Activated CD8-positive, alpha-beta memory T cell treated with anti-CD3 and anti-CD28 coated beads for 48 hours (primary cell): ENCODE measurements around the gene SCIN.
"Not testable (repeated sequence)": the region's sequence is repeated elsewhere in the genome, so short reads cannot be mapped to it uniquely, and the experiment has no call there.

Experiments used
- DNase-seq, 3 experiments: peaks; one replicate each; pipeline ENCODE4 v3.0.0-alpha.2; 2020; ENCODE audit warnings: low read depth in 2 of 3, low spot score in 2 of 3

SCIN gene

GRCh38 chr7:12570534-12571461, at the start of gene SCIN:
Gene SCIN, plus strand, starts transcription at chr7:12570720. Its CDS starts 67 bp downstream, at chr7:12570787.
- peak in 1 of 3 experiments; percentile 3 for DNase-seq

- DNase-seq: no peak
Observed at GRCh38 chr7:12524794-12525386, 45.6 kb upstream of the SCIN start.

DNA sequence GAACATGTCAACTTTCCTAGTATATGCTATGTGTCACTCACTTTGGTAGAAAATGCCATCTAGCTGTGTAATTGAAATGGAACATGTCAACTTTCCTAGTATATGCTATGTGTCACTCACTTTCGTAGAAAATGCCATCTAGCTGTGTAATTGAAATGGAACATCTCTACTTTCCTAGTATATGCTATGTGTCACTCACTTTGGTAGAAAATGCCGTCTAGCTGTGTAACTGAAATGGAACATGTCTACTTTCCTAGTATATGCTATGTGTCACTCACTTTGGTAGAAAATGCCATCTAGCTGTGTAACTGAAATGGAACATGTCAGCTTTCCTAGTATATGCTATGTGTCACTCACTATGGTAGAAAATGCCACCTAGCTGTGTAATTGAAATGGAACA, 43.8 kb upstream of the SCIN start:
- not testable (repeated sequence) for DNase-seq

DNA sequence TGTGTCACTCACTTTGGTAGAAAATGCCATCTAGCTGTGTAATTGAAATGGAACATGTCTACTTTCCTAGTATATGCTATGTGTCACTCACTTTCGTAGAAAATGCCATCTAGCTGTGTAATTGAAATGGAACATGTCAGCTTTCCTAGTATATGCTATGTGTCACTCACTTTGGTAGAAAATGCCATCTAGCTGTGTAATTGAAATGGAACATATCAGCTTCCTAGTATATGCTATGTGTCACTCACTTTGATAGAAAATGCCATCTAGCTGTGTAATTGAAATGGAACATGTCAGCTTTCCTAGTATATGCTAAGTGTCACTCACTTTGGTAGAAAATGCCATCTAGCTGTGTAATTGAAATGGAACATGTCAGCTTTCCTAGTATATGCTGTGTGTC, 42.9 kb upstream of the SCIN start:
- not testable (repeated sequence) for DNase-seq

DNA sequence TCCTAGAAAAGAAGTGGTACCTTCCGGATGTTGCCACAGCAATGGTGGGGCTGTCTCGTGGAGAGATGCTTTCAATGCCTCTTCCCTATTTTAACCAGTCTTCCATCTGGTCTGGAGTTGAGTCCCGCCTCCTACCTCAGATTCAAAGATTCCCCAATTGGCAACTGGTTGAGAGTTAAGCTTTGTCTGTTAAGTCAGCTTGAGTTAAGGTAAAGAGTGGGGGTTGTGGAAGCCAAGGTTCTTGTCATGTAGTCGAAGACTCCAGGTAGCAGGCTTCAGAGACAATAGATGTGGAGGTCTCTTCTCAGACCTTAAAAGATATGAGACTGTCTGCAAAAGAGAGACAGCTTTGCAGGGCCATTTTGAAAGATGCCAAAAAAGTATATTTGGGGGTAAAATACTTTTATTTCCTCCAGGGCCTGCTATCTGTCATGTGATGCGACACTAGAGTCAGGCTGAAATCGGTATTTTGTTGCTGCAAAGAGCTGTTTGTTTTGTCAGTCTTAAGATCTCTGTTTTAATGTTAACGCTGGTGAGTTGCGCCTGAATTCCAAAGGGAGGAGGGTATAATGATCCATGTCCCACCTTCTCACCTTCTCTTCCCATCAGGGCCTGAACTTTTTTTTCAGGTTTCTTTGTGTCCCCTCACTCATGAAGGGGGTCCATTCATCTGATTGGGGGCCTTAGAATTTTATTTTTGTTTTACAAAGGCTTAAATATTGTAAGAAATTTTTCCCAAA, 40.4 kb upstream of the SCIN start:
- DNase-seq: no peak

DNA sequence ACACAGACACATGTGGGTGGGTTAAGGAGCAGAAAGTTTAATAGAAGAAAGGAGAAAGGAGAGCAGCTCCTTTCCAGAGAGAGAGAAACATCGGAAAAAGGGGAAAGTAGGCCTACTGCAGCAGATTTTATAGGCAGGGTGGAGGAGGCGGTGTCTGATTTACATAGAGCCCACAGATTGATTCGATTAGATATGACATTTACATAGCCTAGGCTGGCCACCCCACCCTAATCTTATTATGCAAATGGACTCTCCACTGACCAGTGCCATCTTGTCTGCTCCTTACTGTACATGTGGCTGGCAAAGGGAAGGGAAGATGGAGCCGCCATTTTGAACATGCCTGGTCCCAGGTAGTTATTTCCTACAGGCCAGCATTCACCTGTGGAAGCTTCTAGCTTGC, 38.7 kb upstream of the SCIN start:
- no peak for DNase-seq

GRCh38 chr7:12534046-12534445, 36.5 kb upstream of the SCIN start:
- no peak for DNase-seq

GRCh38 chr7:12539681-12540080, 30.8 kb upstream of the SCIN start:
- DNase-seq: no peak

DNA sequence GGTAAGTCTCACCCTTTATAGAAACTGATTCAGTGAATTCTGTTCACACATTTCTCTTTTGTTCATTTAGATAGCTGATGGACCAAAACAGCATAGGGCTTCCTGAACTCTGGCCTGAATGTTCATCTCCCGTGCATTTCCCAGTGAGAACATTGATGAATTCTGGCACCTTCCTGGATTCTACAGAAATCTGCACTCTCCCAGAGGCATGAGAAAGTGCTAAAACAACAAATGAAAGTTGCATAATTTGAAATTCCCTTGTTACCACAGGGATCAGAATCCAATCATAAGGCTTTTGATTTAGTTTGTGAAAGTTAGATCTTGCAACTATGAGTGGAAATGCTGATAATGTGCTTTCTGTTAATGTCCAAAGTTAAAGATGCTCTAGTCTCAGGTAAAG, 29.7 kb upstream of the SCIN start:
- no peak for DNase-seq

GRCh38 chr7:12543586-12543985, 26.9 kb upstream of the SCIN start:
- DNase-seq: no peak

GRCh38 chr7:12549106-12549505, 21.4 kb upstream of the SCIN start:
- DNase-seq: no peak

GRCh38 chr7:12550956-12551355, 19.6 kb upstream of the SCIN start:
- no peak for DNase-seq

DNA sequence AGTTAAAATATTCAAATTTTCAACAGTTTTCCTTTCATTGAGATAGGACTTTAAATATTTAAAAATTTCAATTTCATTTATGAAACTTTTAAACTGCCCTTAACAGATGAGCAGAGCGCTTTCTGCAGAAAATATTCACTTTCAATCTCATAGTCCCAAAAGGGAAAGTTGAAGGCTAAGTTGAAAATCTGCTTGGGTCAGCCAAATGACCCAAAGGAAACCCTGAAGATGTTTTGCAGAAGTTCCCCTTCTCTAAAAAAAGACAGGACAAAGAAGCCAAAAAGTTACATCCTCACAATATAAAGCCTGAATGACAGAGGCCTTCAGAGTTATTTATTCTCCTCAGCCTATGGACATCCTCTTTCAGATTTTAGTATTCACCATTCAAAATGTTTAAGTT, 17.6 kb upstream of the SCIN start:
- DNase-seq: no peak

DNA sequence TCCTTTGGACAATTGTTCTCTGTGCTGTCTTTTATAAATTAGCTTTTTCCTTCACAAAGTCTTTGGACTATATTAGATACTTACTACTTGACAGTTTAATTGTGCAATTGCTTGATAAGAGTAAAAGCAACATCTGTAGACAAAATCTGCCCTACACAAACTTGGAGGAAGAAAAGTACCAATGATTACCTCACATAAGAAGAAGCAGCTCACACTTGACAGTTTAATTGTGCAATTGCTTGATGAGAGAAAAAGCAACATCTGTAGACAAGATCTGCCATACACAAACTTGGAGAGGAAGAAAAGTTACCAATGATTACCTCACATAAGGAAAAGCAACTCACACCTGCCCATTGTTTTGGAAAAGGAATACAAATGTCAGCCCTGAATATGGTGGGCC, 17.1 kb upstream of the SCIN start:
- DNase-seq: no peak

- DNase-seq: no peak
Observed at GRCh38 chr7:12554351-12554750, 16.2 kb upstream of the SCIN start.

- DNase-seq: no peak
Observed at GRCh38 chr7:12554872-12555271, 15.6 kb upstream of the SCIN start.

DNA sequence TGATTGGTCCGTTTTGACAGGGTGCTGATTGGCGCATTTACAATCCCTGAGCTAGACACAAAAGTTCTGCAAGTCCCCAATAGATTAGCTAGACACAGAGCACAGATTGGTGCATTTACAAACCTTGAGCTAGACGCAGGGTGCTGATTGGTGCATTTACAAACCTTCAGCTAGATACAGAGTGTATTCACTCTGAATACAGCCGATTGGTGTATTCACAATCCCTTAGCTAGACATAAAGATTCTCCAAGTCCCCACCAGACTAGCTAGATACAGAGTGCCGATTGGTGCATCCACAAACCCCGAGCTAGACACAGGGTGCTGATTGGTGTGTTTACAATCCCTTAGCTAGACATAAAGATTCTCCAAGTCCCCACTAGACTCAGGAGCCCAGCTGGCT, 14.8 kb upstream of the SCIN start:
- DNase-seq: not testable (repeated sequence)

GRCh38 chr7:12556139-12556792, 14.3 kb upstream of the SCIN start:
- DNase-seq: not testable (repeated sequence)

DNA sequence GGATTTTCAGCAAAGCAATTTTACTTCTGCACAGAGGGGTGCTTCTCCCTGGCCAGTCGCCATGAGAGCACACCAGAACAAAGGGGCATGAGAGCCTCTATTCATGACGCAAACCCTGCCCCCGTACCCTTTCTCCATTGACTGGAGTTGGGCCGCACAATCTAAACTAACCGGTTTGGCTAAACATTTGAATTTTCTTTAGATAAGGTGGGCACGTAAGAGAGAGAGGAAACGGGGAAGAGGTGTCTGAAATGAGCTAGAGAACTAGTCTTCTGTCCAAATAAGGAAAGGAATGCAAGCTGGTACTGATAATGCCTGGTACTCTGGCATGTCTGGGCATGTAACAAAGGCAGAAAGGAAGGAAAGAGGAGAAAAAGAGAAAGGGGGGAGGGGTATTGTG, 13.2 kb upstream of the SCIN start:
- no peak for DNase-seq

DNA sequence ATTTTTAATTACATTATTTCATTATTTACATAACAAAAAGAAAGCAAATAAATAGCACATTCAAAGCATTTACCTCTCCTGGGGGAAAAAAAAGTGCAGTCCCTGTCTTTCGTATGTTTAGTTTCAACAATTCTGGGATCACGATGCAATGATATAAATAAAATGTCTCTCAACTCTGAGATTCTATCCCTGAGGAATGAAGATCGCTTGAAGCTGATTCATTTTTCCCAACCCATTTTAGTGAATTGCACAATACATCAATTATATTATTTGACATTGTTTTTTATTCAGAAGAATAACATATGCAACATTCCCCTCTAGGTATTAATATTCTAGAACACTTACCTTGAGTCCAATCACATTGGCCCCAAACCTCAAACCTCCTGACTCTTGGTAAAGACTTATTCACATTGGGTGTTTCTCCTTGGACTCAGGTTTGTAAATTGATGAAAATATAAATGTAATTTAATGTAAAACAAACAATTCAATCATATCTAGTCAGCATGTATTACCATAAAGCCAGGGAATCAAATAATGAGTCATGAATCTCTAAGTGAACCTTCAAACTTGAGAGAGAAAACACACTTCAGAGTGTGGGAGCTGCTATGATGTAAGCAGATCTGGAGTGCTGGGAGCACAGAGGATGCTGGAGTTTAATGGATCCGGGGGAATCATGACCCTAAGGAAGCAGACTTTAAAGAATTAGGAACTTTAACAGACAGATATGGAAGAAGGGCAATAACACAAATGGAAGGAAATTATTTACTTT, 5.3 kb upstream of the SCIN start:
- no peak for DNase-seq

DNA sequence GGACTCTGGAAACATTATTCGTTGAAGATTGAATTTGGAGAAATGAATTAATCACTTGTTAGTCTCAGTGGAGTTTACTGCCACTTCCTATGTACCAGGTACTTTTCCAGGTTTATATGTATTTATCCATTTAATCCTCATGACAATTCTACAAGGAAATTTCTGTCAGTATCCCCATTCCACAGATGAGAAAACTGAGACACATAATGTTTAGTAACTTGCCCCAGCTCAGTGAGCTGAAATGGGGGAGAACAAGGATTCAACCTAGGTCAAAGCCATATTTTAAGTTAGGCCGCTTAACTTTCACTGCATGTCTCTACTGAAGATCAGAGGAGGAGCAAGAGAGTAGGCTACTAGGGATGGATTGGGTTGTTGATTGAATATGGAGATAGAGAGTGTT, 4.6 kb upstream of the SCIN start:
- no peak for DNase-seq
